K562 (cell line): ENCODE results near the gene MPC2. TPM values are rescaled to one million over a fixed set of nuclear protein-coding genes. Genes with fewer than 3 reads are reported as not detected.

Experiments used
- BRCA1 ChIP-seq, 2 experiments: fragments of 450-650 bp in 1 of 2; sonication (generic) in 1 of 2; formaldehyde crosslinking in 1 of 2; IDR thresholded peaks; 2 replicates each; pipeline versions ENCODE4 v1.5.0 to v1.6.1; 2017 to 2020; ENCODE audit warnings: mild to moderate bottlenecking in 1 of 2, missing genetic modification reagents in 1 of 2
- CBFA2T3 ChIP-seq: fragments of 450-650 bp; IDR thresholded peaks from 2 replicates; pipeline ENCODE4 v1.6.1; 2017
- E4F1 ChIP-seq: fragments of 250-450 bp; sonication (Bioruptor Pico); IDR thresholded peaks from 2 replicates; pipeline ENCODE4 v1.5.0; 2021; ENCODE audit warnings: mild to moderate bottlenecking, borderline replicate concordance
- TAF9B ChIP-seq: fragments of 450-650 bp; IDR thresholded peaks from 2 replicates; pipeline ENCODE4 v1.6.1; 2018; ENCODE audit warnings: mild to moderate bottlenecking; ENCODE audit not compliant: partially characterized antibody
- polyA plus RNA-seq, 8 experiments: library from polyadenylated mRNA; depleted of rRNA in 4 of 8; stranded (reverse) in 5 of 8; unstranded in 3 of 8; fragments of >200 nt; fragmentation: Nextera tagmentation in 2 of 8; fragmentation: Illumina TruSeq in 1 of 8; extraction: Ambion mirVana in 2 of 8; extraction: Trizol in 1 of 8; gene quantifications; 2 replicates each; pipeline versions ENCODE4 v1.2.1 to v1.2.3, GENCODE V29; 2011 to 2014; ENCODE audit warnings: inconsistent platforms in 1 of 8, missing spikeins in 1 of 8
- total RNA-seq, 7 experiments: library from RNA; depleted of rRNA in 6 of 7; stranded (reverse); fragments of >200 nt in 6 of 7; fragmentation: Illumina TruSeq in 2 of 7; extraction: Trizol in 2 of 7; gene quantifications; 2 replicates each; pipeline versions ENCODE4 v1.2.1 to v1.2.3, GENCODE V29; 2011 to 2021; ENCODE audit warnings: low replicate concordance in 1 of 7
- TF ChIP-seq, protein P1 (sequence below): sonication (generic); formaldehyde crosslinking; IDR thresholded peaks from 2 replicates; pipeline ENCODE4 v1.8.0; 2023; ENCODE audit warnings: mild to moderate bottlenecking, missing genetic modification reagents
- TF ChIP-seq, protein P2 (sequence below): fragments of 250-450 bp; sonication (Bioruptor Pico); IDR thresholded peaks from 2 replicates; pipeline ENCODE4 v1.5.0; 2020; ENCODE audit warnings: mild to moderate bottlenecking, borderline replicate concordance

Gene MPC2
- total and polyA plus RNA-seq, 9 of the 15 experiments (the other 6 are each of a cell fraction or from before 2014, with no cell fraction given), result 70.7 to 179 (median 144) TPM

DNA sequence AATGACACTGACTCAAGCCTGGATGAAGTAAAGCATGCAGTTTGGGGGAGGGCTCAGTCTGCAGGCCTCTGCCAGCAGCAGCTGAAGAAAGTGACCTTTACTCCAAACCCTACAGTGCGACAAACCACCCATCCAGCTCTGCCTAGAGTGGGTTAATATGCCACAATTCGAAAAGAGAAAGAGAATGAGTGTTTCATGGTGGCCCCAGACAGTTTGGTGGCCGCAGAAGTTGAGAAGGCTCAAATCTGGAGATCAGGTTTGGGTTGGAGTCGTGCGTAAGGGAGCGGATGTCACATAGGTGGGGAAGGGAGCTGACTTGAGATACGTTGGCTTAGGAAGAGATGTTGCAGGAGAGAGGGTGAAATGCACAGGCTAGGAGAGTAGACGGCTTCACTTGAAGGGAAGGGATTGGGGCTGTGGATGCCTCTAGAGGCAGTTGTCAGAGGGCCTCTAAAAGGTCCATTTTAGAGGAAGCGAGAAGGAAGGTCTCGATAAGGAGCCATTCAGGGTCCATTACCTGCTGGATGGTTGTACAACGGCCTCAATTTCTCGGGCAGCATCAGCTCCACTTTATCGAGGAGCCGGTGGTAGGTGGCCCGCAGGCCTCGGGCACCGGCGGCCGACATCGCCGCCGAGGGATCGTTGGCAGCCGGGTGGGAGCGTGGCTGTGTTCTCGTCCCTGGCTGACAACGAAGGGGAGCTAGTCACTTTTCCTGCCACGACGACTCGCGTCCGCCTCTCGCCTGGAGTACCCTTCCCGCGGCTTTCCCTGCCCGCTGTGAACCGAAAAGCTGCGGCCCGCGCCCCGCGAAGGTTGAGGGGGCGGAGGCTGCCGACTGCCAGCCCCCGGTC, 1.4 kb downstream of the MPC2 start (continued):
- no peak for TF ChIP-seq E4F1
- TF ChIP-seq, protein P1, sequence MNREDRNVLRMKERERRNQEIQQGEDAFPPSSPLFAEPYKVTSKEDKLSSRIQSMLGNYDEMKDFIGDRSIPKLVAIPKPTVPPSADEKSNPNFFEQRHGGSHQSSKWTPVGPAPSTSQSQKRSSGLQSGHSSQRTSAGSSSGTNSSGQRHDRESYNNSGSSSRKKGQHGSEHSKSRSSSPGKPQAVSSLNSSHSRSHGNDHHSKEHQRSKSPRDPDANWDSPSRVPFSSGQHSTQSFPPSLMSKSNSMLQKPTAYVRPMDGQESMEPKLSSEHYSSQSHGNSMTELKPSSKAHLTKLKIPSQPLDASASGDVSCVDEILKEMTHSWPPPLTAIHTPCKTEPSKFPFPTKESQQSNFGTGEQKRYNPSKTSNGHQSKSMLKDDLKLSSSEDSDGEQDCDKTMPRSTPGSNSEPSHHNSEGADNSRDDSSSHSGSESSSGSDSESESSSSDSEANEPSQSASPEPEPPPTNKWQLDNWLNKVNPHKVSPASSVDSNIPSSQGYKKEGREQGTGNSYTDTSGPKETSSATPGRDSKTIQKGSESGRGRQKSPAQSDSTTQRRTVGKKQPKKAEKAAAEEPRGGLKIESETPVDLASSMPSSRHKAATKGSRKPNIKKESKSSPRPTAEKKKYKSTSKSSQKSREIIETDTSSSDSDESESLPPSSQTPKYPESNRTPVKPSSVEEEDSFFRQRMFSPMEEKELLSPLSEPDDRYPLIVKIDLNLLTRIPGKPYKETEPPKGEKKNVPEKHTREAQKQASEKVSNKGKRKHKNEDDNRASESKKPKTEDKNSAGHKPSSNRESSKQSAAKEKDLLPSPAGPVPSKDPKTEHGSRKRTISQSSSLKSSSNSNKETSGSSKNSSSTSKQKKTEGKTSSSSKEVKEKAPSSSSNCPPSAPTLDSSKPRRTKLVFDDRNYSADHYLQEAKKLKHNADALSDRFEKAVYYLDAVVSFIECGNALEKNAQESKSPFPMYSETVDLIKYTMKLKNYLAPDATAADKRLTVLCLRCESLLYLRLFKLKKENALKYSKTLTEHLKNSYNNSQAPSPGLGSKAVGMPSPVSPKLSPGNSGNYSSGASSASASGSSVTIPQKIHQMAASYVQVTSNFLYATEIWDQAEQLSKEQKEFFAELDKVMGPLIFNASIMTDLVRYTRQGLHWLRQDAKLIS (CRISPR knock-in tag), result 0 out of 2 replicates have a peak, but pooled peaks have one; percentile 1
- no peak for TF ChIP-seq BRCA1 (IDR thresholded peaks at IDR 0.05)
- no peak for TF ChIP-seq BRCA1 (CRISPR knock-in tag; IDR thresholded peaks at IDR 0.05)
- TF ChIP-seq TAF9B, result no peak
- no peak for TF ChIP-seq CBFA2T3
- TF ChIP-seq, protein P2, sequence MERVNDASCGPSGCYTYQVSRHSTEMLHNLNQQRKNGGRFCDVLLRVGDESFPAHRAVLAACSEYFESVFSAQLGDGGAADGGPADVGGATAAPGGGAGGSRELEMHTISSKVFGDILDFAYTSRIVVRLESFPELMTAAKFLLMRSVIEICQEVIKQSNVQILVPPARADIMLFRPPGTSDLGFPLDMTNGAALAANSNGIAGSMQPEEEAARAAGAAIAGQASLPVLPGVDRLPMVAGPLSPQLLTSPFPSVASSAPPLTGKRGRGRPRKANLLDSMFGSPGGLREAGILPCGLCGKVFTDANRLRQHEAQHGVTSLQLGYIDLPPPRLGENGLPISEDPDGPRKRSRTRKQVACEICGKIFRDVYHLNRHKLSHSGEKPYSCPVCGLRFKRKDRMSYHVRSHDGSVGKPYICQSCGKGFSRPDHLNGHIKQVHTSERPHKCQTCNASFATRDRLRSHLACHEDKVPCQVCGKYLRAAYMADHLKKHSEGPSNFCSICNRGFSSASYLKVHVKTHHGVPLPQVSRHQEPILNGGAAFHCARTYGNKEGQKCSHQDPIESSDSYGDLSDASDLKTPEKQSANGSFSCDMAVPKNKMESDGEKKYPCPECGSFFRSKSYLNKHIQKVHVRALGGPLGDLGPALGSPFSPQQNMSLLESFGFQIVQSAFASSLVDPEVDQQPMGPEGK (CRISPR knock-in tag), result no peak
